ENCODE results near the gene KNL1.
A peak's percentile ranks its signal among the peaks of the same experiment; 100 is the strongest.
"Not testable (repeated sequence)": the region's sequence is repeated elsewhere in the genome, so short reads cannot be mapped to it uniquely, and the experiment has no call there.

KNL1 gene

DNA sequence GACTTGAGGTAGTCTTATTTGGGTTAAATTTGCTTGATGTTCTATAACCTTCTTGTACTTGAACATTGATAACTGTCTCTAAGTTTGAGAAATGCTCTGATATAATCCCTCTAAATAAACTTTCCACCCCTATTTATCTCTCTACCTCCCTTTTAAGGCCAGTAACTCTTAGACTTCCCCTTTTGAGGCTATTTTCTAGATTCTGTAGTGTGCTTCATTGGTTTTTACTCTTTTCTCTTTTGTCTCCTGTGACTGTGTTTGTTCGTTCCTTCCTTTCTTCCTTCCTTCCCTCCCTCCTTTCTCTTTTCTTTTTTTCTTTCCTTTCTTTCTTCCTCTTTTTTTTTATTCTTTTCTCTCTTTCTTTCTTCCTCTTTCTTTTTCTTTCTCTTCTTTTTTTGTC, 86.9 kb downstream of the KNL1 start:
- not testable (repeated sequence) for DNase-seq

DNA sequence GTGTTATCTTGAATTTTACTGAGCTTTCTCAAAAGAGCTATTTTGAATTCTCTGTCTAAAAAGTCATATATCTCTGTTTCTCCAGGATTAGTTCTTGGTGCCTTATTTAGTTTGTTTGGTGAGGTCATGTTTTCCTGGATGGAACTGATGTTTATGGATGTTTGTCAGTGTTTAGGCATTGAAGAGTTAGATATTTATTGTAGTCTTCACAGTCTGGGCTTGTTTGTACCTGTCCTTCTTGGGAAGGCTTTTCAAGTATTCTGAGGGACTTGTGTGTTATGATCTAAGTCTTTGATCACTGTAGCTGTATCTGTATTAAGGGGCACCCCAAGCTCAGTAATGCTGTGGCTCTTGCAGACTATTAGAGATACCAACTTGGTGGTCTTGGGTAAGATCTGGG, 90.3 kb downstream of the KNL1 start:
- no peak for DNase-seq

DNA sequence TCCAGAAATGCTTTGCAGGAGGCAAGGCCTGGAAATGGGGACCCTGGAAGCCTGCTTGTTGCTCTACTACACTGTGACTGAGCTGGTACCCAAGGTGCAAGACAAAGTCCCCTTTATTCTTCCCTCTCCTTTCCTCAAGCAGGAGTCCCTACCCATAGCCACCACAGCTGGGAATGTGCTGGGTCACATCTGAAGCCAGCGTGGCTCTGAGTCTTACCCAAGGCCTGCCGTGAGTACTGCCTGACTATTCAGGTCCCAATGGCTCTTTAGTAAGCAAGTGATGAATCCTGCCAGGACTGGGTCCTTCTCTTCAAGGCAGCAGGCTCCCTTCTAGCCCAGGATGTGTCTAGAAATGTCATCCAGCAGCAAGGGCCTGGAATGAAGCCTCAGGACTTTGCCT, 91.3 kb downstream of the KNL1 start:
- no peak for DNase-seq

DNA sequence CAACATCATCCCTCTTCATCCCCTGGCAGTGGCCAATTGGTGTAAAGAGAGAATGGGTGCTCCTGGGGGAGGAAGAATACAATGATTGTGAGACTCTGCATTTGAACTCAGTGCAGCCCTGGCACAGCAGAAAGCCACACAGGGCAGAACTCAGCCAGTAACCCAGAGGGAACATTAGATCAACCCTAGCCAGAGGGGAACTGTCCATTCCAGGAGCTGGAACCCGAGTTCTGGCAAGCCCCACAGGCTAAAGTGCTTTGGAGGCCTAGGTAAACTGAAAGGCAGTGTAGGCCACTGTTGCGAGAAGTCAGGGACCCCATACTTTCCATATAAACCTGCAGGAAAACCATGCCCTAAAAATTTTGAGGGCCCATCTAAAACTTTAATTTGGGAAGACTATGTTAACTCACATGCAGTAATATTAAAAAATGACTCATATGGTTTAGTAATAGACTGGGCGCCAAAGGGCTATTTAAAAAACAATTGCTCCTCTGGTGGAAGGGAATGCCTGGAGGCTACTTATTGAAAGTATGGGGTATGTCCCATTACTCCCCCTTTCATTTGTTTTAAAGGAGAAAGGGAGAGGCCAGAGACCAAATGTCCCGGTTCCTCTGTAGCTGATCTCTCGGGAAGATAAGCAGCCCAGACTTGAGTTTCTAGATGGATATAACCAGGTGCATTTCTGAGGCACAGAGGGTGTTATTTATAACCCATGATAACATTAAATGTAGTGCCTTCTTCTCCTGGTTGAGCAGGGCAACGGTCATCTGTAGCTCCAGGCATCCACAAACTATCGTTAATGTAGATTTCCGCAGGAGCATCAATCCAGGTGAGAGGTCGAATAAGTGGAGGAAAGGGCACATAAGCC, 95.1 kb downstream of the KNL1 start:
- no peak for DNase-seq

DNA sequence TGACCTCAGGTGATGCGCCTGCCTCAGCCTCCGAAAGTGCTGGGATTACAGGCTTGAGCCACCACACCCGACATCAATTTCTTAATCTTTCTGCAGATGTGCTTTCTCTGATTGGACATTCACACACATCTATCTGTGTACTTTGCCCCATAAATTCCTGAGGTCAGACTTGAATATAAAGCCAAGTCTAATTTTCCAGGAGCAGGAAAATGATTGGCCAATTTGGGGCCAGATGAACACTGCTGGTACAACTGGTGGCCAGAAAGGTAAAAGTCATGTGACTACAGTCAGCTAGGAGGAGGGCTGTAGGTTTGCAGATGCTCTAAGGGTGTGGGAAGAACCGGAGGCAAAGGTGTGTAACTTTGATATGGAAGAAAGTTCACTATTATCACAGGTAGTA, 97.7 kb downstream of the KNL1 start:
- no peak for DNase-seq

DNA sequence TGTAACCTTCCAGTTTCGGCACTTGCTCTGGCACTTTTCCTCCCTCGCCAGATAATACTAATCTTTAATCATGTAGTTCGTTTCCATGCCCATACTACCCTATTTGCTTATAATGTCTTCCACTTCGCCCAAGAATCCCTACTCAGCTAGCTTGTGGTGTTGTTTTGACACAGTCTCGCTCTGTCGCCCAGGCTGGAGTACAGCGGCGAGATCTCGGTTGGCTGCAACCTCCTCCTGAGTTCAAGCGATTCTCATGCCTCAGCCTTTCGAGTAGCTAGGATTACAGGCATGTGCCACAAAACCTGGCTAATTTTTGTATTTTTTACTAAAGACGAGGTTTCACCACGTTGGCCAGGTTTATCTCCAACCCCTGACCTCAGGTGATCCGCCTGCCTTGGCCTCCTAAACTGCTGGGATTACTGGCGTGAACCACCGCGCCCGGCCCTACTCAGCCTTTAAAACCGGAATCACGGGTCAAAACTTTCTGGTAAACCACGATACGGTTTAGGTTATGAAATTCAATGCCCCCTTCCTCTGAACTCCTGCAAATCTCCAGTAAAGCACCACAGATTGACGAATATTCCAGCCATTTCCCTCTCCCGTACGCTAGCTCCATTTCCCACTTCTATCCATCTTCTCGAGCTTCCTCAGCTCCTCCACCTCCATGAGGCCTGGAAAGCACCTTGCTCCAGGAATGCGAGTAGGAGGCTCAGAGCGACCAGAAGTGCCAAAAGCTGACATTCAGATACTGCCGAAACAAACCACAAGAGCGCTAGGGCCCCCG, 100.0 kb downstream of the KNL1 start:
- no peak for DNase-seq

DNA sequence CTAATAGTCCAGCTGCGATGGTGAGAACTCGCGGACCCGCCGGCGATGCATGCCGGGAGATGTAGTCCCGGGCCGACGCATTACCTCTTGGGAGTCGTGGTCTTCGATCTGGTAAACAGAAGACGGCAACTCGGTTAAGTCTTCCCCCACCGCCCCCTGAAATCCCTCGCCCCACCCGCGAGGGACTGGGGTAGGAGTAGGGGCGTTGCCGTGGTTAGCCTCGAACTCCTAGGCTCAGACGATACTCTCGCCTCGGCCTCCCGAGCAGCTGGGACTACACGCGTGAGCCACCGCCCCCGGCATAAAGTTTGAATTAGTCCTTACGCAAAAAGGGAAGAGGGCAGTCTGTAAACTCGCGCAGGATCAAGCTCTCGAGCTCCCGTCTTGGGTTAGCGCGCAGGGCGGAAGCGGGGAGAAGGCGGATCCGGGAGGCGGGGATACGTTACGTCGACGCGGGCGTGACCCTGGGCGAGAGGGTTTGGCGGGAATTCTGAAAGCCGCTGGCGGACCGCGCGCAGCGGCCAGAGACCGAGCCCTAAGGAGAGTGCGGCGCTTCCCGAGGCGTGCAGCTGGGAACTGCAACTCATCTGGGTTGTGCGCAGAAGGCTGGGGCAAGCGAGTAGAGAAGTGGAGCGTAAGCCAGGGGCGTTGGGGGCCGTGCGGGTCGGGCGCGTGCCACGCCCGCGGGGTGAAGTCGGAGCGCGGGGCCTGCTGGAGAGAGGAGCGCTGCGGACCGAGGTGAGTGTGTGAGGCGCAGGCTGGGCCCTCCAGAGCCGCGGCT, 100.8 kb downstream of the KNL1 start, which contains the start of gene RAD51:
Gene RAD51, plus strand, starts transcription at position 487 of the 781 bp plus-strand sequence. CDS start 3,585 bp downstream, outside the sequence.
- peak; percentile 75 for DNase-seq

DNA sequence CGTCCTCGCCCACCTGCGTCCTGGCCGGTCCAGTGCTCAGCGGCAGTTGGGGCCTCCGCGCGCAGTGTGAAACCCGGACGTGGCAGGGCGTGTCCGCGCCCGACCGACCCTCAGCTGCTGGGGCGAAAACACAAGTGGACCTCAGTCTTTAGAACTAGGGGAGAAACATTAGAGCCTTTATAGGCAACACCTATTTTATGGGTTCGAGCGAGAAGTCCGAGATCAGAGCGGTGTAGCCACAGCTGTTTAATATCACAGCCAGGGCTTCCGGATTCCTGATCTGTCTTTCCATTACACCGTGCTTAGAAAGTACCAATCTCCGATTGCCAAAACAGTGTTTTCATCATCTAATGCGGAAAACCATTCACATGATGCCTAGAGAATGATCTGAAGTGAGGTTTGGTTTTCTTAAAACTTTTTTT, 101.4 kb downstream of the KNL1 start:
- no peak for DNase-seq

DNA sequence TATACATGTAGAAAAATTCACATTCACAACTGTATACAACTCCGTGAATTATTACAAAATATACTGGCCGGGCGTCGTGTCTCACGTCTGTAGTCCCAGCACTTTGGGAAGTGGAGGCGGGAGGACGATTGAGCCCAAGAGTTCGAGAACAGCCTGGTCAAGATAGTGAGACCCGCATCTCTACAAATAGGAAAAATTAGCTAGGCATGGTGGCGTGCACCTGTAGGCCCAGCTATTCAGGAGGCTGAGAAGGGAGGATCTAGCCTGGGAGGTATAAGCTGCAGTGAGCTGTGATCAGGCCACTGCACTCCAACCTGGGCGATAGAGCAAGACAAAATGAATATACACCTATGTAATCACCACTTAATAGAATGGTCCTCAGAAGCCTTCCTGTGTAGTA, 102.2 kb downstream of the KNL1 start:
- no peak for DNase-seq

DNA sequence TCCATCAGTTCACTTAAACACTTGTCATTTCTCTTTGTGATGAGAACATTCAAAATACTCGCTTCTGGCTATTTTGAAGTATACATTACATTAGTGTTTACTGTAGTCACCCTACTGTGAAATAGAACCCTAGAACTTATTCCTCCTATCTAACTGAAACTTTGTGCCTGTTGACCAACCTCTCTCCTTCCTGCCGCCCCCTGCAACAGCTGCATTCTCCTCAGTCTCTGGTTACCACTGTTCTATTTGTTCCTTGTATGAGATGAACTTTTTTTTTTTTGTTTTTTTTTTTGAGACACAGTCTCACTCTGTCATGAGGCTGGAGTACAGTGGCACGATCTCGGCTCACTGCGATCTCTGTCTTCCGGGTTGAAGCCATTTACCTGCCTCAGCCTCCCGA, 103.9 kb downstream of the KNL1 start:
- no peak for DNase-seq

DNA sequence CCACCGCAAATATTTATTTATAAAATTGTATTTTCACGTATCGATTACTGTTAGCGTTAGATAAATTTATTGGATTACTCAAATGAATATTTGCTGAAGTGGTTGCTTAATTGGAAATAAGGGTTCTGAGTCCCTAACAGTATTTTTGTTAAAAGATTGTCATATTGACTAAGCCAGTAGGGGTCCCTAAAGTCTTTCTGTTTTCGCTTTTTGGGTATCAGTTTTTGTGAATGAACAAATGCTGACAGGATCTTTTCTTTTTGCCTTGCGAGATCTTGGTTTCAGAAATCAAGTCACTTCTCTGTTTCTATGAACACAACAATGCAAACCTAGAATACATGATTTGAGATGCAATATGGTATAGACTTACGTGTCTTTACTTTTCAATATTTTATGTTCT, 108.0 kb downstream of the KNL1 start:
- DNase-seq = no peak

DNA sequence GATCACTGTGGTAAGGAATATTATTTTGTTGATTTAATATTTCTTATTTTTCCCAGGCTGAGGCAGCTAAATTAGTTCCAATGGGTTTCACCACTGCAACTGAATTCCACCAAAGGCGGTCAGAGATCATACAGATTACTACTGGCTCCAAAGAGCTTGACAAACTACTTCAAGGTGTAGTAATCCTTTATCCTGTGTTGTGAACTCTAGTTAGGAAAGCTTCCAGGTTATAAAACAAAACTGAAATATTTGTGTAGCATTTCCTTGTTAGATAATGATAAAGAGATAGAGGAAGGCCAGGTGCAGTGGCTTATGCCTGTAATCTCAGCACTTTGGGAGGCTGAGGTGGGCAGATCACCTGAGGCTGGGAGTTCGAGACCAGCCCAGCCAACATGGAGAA, 112.1 kb downstream of the KNL1 start:
- DNase-seq = no peak

Measured in NCI-H1092 (cell line).